Measurements from ENCODE around the gene ADAMTS16. TPM values are rescaled to one million over a fixed set of nuclear protein-coding genes. Genes with fewer than 3 reads are reported as not detected.
A peak's percentile ranks its signal among the peaks of the same experiment; 100 is the strongest.

The ADAMTS16 gene
- total and polyA plus RNA-seq, 2 experiments from 2014 or later, result 2.8 to 15.4 TPM

DNA sequence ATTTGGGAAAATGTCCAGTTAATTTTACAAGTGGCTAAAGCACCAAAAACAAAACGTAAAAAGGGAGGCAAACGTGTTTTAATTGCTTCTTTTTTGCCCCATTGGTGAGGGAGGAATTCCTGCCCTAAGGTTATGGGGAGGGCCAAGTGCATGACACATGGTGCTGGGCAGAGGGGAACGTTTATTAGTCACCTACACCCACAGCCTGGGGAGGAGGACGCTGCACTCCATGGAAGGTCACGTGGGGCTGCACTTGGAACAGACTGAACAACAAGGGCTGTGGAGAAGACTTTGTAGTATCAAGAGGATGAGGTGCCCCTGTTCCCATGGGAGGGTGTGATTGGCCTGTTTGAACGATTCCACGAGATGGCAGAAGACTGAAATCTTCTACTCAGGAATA lies 13.7 kb upstream of the ADAMTS16 start:
- no peaks in the 10 kb centered on the region for H3K36me3 Mint-ChIP-seq (ENCODE audit: low read depth)
- H3K4me2 ChIP-seq, result no peak overlapping the region
- TF ChIP-seq NANOG (IDR thresholded peaks at IDR 0.05; ENCODE audit: borderline replicate concordance) (no peak), EZH2phosphoT487 (IDR thresholded peaks at IDR 0.05; ENCODE audit: unreplicated experiment) (no peak), JUNB (IDR thresholded peaks at IDR 0.05; ENCODE audit: unreplicated experiment) (no peak), STAT1 (IDR thresholded peaks at IDR 0.05; ENCODE audit: unreplicated experiment) (no peak), CREB1 (CRISPR knock-in tag; IDR thresholded peaks at IDR 0.05; ENCODE audit: low read depth) (no peak), ZNF114 (CRISPR knock-in tag; IDR thresholded peaks at IDR 0.05) (no peak), EZH2 (IDR thresholded peaks at IDR 0.05; ENCODE audit: low read depth, unreplicated experiment) (no peak), ZNF331 (CRISPR knock-in tag; IDR thresholded peaks at IDR 0.05; ENCODE audit: low read depth) (no peak), POLR2AphosphoS5 (IDR thresholded peaks at IDR 0.05; ENCODE audit: low read depth) (no peak)
- TF ChIP-seq, protein P1, sequence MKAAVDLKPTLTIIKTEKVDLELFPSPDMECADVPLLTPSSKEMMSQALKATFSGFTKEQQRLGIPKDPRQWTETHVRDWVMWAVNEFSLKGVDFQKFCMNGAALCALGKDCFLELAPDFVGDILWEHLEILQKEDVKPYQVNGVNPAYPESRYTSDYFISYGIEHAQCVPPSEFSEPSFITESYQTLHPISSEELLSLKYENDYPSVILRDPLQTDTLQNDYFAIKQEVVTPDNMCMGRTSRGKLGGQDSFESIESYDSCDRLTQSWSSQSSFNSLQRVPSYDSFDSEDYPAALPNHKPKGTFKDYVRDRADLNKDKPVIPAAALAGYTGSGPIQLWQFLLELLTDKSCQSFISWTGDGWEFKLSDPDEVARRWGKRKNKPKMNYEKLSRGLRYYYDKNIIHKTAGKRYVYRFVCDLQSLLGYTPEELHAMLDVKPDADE (IDR thresholded peaks at IDR 0.05), result no peak
- TF ChIP-seq, protein P2, sequence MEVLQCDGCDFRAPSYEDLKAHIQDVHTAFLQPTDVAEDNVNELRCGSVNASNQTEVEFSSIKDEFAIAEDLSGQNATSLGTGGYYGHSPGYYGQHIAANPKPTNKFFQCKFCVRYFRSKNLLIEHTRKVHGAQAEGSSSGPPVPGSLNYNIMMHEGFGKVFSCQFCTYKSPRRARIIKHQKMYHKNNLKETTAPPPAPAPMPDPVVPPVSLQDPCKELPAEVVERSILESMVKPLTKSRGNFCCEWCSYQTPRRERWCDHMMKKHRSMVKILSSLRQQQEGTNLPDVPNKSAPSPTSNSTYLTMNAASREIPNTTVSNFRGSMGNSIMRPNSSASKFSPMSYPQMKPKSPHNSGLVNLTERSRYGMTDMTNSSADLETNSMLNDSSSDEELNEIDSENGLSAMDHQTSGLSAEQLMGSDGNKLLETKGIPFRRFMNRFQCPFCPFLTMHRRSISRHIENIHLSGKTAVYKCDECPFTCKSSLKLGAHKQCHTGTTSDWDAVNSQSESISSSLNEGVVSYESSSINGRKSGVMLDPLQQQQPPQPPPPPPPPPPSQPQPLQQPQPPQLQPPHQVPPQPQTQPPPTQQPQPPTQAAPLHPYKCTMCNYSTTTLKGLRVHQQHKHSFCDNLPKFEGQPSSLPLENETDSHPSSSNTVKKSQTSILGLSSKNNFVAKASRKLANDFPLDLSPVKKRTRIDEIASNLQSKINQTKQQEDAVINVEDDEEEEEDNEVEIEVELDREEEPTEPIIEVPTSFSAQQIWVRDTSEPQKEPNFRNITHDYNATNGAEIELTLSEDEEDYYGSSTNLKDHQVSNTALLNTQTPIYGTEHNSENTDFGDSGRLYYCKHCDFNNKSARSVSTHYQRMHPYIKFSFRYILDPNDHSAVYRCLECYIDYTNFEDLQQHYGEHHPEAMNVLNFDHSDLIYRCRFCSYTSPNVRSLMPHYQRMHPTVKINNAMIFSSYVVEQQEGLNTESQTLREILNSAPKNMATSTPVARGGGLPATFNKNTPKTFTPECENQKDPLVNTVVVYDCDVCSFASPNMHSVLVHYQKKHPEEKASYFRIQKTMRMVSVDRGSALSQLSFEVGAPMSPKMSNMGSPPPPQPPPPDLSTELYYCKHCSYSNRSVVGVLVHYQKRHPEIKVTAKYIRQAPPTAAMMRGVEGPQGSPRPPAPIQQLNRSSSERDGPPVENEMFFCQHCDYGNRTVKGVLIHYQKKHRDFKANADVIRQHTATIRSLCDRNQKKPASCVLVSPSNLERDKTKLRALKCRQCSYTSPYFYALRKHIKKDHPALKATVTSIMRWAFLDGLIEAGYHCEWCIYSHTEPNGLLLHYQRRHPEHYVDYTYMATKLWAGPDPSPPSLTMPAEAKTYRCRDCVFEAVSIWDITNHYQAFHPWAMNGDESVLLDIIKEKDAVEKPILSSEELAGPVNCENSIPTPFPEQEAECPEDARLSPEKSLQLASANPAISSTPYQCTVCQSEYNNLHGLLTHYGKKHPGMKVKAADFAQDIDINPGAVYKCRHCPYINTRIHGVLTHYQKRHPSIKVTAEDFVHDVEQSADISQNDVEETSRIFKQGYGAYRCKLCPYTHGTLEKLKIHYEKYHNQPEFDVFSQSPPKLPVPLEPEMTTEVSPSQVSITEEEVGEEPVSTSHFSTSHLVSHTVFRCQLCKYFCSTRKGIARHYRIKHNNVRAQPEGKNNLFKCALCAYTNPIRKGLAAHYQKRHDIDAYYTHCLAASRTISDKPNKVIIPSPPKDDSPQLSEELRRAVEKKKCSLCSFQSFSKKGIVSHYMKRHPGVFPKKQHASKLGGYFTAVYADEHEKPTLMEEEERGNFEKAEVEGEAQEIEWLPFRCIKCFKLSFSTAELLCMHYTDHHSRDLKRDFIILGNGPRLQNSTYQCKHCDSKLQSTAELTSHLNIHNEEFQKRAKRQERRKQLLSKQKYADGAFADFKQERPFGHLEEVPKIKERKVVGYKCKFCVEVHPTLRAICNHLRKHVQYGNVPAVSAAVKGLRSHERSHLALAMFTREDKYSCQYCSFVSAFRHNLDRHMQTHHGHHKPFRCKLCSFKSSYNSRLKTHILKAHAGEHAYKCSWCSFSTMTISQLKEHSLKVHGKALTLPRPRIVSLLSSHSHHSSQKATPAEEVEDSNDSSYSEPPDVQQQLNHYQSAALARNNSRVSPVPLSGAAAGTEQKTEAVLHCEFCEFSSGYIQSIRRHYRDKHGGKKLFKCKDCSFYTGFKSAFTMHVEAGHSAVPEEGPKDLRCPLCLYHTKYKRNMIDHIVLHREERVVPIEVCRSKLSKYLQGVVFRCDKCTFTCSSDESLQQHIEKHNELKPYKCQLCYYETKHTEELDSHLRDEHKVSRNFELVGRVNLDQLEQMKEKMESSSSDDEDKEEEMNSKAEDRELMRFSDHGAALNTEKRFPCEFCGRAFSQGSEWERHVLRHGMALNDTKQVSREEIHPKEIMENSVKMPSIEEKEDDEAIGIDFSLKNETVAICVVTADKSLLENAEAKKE (CRISPR knock-in tag; IDR thresholded peaks at IDR 0.05), result no peak
- TF ChIP-seq, protein P3, sequence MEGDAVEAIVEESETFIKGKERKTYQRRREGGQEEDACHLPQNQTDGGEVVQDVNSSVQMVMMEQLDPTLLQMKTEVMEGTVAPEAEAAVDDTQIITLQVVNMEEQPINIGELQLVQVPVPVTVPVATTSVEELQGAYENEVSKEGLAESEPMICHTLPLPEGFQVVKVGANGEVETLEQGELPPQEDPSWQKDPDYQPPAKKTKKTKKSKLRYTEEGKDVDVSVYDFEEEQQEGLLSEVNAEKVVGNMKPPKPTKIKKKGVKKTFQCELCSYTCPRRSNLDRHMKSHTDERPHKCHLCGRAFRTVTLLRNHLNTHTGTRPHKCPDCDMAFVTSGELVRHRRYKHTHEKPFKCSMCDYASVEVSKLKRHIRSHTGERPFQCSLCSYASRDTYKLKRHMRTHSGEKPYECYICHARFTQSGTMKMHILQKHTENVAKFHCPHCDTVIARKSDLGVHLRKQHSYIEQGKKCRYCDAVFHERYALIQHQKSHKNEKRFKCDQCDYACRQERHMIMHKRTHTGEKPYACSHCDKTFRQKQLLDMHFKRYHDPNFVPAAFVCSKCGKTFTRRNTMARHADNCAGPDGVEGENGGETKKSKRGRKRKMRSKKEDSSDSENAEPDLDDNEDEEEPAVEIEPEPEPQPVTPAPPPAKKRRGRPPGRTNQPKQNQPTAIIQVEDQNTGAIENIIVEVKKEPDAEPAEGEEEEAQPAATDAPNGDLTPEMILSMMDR (conservative IDR thresholded peaks at IDR 0.05; ENCODE audit: low read depth in 2 of 2), result no peak
- TF ChIP-seq, protein P4, sequence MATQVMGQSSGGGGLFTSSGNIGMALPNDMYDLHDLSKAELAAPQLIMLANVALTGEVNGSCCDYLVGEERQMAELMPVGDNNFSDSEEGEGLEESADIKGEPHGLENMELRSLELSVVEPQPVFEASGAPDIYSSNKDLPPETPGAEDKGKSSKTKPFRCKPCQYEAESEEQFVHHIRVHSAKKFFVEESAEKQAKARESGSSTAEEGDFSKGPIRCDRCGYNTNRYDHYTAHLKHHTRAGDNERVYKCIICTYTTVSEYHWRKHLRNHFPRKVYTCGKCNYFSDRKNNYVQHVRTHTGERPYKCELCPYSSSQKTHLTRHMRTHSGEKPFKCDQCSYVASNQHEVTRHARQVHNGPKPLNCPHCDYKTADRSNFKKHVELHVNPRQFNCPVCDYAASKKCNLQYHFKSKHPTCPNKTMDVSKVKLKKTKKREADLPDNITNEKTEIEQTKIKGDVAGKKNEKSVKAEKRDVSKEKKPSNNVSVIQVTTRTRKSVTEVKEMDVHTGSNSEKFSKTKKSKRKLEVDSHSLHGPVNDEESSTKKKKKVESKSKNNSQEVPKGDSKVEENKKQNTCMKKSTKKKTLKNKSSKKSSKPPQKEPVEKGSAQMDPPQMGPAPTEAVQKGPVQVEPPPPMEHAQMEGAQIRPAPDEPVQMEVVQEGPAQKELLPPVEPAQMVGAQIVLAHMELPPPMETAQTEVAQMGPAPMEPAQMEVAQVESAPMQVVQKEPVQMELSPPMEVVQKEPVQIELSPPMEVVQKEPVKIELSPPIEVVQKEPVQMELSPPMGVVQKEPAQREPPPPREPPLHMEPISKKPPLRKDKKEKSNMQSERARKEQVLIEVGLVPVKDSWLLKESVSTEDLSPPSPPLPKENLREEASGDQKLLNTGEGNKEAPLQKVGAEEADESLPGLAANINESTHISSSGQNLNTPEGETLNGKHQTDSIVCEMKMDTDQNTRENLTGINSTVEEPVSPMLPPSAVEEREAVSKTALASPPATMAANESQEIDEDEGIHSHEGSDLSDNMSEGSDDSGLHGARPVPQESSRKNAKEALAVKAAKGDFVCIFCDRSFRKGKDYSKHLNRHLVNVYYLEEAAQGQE (IDR thresholded peaks at IDR 0.05; ENCODE audit: unreplicated experiment), result no peak

More for the DNA sequence above, 13.7 kb upstream of the ADAMTS16 start:
- no peak for ATAC-seq
- H3K4me1 Mint-ChIP-seq, result no peaks in the 10 kb centered on the region
- Histone ChIP-seq H3K4me1 (ENCODE audit: insufficient read depth) (0 out of 2 replicates have a peak, but pooled peaks cover 8% of the 10 kb centered on the region), H3F3A (replicated peaks; ENCODE audit: low read depth) (no peaks in the 10 kb centered on the region), H3K4me3 (no peak overlapping the region), H2AFZ (peak overlapping the region; percentile 76; the same call in 1 of the 2 replicates), H3K36me3 (ENCODE audit: insufficient read depth) (no peaks in the 10 kb centered on the region), H3K79me2 (replicated peaks; ENCODE audit: insufficient read depth) (no peaks in the 10 kb centered on the region), H3K27ac (ENCODE audit: low read depth) (no peak overlapping the region), H3K27me3 (ENCODE audit: insufficient read depth) (no peaks in the 10 kb centered on the region), H4K20me1 (replicated peaks; ENCODE audit: insufficient read depth) (no peaks in the 10 kb centered on the region), H3K9me2 (ENCODE audit: insufficient read depth) (peaks cover 5% of the 10 kb centered on the region; the same call in 1 of the 2 replicates)
- H3K27me3 Mint-ChIP-seq (ENCODE audit: insufficient read depth, low read depth, poor library complexity), result no peaks in the 10 kb centered on the region
- no peak overlapping the region for H3K27ac Mint-ChIP-seq
- no peaks in the 10 kb centered on the region for H3K9me3 Mint-ChIP-seq
- H3K4me3 Mint-ChIP-seq, result no peak overlapping the region
- no peak for DNase-seq (ENCODE audit: low spot score)
